Glomerular endothelial cell (primary cell): ENCODE measurements around the gene LMF1. TPM values are rescaled to one million over a fixed set of nuclear protein-coding genes. Genes with fewer than 3 reads are reported as not detected.

Experiments
- DNase-seq: peaks from one replicate; pipeline ENCODE4 v3.0.0-alpha.2; 2011; ENCODE audit warnings: low read depth, low spot score; ENCODE audit errors: extremely low read depth
- total RNA-seq: library from RNA; depleted of rRNA; stranded (reverse); fragments of >200 nt; gene quantifications from 2 replicates; pipeline ENCODE4 v1.2.3, GENCODE V29; 2015

The LMF1 gene
- total RNA-seq, 1 donor from 2014 or later, result 36.6 TPM

DNA sequence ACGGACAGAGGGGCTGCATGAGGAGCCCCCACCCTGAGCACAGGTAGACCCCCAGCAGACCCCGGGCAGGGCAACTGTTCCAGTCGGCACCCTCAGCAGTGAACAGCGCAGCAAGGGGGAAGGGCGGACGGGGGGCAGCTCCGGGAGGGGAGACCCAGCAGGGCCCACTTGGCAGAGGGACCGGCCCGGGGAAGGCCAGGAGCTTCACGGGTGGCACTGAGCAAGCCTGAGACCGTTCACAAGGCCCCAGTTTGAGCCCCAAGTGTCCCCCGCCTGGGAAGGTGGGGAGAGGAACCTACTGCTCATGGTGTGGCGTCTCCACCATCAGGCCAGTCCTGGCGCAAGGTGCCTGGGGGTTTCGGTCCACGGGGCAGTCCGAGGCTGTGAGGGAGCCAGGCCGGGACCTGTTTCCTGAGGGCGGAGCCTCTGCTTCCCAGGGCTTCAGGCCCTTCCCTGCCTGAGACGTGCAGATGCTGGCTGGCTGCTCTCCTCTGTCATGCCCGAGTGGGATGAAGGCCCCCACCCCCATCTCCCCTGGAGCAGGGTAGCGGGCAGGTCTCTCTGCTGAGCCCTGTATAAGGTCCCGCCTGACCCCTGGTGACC lies 115.9 kb downstream of the LMF1 start:
- no peak for DNase-seq

DNA sequence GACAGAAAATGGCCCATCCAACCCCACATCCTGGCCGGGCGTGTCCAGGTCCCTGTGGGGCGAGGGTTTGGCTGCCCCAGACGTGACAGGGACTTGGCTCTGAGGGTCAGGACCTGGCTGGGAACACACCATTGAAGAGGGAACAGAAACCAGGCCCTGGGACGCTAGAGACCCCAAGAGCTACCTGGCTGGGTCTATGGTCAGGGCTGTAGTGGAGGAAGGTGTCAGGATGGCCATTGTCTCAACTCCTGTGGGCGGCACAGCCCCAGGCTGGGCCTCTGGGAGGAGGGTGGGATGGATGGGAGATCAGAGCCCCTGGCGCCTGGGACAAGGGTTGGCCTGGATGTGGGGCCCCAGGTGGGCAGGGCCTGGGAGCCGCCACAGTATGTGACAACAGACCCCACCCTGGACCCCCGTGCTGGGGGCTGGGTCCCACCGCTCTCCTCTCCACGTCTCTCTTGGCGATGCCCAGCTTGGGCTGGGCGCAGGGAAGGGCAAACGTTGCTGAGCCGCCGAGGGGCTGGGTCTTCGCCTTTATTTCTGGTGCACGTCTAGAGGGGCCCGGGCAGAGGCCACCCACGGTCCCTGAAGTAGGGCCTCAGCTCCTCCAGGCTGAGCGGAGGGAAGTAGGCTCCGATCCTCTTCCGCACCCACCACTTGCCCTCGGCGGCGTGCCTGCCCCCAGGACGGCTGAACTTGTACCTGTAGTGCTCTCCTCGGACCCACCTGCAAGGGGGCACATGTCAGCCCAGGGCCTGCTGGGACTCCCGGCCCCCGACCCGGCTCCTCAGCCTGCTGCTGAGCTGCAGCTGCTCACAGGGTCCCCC lies 116.6 kb downstream of the LMF1 start:
- no peak for DNase-seq

DNA sequence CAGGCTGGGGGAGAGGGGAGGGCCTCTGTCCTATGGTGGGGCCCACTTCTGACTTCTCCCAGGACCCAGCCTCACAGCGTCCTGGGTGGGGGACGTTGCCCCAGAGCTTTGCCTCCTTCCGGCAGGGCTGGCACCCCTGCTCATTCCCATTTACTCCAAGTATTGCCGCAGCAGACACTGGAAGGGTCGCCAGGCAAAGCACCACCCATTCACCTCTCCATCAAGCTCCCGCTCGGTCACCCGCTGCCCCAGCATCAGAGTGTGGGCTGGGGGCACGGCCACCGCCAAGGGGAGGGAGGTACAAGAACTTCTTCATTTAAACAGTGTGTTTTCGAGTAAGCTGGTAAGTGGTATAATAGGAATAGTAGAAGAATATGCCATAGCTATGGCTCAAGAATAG lies 117.5 kb downstream of the LMF1 start:
- no peak for DNase-seq

DNA sequence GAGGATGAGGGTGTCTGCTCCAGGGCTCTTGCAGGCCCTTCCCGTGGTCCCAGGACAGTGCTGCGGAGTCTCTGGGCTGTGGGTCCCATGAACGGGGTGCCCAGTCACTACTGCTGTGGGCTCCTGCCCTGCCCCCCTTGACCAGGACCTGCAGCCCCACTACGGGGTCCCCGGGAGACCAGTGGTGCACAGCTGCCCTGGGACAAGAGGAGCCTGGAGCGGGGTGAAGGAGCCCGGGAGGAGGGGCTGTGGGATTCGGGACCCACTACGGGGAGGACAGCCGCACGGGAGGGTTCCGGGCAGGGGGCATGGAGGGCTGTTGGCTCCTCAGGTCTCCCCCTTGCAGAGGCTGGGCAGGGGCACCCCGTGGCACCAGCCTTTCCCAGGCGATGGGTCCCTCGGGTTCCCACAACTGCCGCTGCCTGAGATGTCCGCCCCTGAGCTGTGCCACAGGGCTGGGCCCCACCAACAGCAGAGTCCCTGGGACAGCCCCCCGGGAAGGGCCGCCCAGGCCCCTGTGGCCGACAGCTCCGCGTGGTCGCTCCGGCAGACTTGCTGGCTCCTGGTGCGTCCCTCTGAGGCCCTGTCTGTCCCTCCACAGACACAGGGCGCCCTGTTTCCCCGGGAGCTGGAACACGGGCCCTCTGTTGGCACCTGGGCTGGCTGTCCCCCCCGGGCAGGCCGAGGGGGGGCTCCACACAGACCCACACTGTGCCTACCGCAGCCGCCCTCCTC lies 118.2 kb downstream of the LMF1 start:
- DNase-seq, result no peak

DNA sequence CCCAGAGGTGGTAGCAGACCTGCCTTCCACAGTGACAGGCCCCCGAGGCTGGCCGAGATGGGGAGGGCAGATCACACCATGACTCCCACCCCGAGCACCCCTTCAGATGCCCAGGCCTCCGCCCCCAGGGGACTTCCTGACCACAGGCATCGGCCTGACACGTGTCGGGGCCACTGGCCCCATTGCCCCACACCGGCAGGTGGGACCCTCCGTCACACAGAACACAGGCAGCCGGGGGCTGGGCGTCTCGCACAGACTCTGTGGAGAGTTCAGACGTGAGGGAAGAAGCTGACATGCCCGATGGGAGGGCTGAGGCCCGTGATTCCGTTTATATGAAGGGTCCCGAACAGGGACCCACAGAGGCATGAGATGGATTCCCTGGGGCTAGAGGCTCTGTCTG lies 118.9 kb downstream of the LMF1 start:
- no peak for DNase-seq

DNA sequence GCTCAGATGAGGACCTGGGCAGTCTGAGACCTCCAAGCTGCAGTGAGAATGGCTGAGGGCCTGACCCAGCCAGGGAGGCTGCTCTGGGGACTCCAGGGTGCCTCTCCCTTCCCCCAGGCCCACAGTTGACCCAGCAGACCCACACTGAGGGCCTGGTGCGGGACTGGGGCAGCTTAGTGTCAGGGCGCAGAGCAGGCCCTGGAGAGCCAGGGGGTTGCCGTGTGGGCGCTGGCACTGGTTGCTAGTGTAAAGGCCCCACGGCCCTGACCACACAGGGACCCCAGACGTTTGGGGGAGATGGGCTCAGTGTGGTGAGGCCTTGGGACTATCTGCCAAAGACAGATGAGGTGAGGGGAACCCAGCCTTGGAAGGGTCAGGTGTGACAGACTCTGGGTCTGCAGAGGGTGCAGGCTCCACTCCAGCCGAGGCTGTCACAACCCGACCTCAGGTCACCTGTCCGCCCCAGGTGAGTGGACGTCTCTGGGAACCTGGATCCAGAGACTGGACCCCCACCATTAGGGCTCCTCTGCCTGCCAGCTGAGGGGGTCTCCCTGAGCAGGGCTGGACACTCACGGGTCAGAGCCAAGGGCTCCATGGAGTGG lies 119.5 kb downstream of the LMF1 start:
- no peak for DNase-seq

DNA sequence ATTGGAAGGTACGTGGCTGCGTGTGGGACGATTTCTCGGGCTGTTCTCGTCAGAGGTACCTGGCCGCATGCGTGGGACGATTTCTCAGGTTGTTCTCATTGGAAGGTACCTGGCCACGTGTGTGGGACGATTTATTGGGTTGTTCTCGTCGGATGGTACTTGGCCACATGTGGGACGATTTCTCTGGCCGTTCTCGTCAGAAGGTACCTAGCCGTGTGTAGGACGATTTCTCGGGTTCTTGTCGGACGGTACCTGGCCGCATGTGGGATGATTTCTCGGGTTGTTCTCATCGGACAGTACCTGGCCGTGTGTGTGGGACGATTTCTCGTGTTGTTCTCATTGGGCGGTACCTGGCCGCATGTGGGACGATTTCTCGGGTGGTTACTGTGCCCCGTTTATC lies 120.1 kb downstream of the LMF1 start:
- DNase-seq, result no peak

DNA sequence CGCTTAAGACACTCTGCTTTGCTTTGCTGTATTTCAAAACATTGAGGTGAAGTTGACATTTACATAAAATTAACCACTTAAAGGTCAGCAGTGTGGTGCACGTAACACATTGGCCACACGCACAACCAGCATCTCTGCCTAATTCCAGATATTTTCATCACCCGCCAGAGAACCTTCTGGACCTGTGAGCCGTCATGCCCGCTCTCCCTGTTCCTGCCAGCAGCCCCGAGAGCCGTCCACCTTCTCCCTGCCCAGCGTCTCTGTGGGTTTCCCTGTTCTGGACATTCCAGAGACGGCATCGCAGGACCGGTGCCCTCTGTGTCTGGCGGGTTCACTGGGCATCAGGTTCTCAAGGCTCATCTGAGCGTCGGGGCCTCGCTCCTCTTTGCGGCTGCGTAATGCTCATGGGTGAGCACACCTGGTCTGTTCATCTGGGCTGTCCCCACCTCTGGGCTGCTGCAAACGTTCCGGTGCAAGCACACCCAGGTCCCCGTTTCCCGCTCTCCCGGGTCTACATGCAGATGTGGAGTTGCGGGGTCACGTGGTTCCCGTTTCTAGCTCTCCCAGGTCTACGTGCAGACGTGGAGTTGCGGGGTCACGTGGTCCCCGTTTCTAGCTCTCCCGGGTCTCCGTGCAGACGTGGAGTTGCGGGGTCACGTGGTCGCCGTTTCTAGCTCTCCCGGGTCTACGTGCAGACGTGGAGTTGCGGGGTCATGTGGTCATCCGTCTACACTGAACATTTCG lies 122.1 kb downstream of the LMF1 start:
- no peak for DNase-seq

DNA sequence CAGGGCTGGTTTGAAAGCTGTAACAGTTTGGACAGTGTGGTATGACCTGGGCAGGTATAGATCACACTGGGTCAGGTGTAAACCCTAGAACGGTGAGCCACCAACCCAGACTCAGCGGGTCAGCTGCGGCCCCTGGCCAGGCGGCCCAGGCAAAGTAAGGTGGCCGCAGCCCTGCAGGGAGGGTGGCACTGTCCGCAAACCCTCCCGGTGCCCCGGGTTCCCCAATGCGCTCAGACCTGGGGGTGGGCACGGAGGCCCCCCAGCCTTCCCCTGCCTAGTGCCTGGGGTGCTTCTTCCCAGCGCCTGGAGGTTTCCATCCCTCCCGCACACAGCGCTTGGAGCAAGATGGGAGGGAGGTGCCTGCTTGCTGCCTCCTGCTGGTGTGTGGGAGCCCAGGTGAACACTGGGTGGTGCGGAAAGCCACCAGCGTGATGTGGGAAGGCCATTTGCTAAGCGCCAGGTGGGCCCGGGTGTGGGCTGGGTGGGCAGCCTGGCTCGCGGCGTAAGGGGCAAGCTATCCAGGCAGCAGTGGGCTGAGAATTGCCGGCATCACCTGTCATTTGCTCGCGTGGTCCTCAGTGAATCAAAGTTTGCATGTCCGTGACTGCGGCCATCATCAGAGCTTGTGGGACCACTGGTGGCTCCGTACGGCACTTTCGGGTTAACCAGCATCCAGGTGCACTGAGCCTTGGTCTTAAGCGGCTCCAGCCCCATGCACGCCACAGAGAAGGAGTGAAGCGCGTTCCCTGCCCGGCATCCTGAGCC lies 122.9 kb downstream of the LMF1 start:
- DNase-seq, result no peak

DNA sequence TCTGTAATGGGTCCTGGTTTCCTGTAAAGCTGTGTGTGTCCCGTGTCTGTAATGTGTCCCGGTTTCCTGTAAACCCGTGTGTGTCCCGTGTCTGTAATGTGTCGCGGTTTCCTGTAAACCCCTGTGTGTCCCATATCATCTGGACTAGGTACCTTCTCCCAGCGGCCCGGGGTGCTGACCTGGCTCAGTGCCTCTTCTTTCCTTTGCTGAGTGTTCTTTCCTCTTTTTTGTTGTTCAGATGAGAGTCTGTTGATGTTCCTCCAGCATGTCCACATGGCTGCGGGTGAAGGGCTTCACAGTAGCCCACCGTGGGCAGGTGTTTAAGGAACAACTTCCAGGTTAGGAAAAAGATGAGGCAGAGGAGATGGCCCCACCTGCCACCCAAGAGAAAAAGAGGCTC lies 123.6 kb downstream of the LMF1 start:
- no peak for DNase-seq

DNA sequence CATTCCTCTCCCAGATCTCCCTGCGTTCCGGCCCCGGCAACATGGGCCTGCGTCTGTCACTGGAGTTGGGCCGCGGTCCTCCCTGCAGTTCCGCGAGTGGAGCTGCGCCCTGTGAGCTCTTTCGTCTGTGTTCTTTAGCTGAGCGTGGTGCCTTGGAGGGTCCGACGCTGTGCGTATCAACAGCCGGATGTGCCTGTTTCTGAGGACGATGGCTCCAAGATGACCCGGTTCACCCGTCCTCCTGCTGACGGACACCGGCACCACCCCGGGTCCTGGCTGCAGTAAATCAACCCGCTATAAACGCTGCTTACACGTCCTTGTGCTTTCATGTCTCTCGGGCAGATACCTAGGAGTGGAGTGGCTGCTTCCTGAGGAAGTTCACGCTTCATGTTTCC lies 125.4 kb downstream of the LMF1 start:
- DNase-seq, result no peak

DNA sequence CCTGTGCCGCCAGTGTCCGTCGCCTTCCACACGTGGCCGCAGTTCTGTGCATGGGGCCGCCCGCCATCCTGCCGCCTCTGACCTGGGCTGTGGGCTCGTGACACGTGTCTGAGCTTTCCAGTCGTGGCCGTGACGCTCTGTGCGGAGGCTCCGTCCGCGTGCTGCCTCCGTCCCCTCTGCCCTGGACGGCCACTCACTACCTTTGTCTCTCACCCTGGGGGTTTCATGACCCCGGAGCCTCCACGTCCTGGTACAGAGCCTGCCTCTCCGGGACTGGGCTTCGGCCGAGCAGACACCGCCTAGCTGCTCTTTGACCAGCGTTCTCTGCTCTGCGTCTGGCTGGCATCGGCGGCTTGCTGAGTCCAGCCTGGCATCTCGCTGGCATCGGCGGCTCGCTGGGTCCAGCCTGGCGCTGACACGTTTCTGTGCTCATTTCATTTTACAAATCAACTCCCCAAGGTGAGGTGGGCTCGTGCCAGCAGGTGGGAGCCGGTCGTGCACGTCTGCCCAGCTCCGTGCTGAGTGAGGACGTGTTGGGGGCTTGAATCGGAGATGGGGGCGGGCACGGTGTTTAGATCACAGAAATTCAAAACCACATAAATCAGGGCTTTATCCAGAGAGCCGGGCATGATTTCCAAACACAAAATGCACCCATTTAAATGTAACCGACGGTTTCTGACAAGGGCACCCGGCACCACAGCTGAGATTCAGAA lies 126.0 kb downstream of the LMF1 start:
- DNase-seq, result no peak

DNA sequence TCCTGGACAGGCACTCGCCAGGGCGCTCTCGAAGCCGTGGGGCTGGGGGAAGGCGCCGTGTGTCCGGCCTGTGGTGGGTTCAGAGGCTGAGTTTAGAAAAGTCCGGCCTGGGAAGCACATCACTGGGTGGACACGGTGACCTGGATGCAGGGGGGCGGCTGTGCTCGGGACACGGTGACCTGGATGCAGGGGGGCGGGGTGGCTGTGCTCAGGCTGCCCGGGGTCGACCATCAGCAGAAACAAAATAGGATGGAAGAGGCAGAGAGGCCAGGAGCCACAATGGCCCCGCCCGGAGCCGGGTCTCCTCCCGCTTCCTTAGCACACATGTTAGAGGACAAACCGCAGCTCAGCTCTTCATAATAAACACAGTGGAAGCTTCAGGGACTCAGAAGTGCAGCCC lies 127.0 kb downstream of the LMF1 start:
- no peak for DNase-seq

DNA sequence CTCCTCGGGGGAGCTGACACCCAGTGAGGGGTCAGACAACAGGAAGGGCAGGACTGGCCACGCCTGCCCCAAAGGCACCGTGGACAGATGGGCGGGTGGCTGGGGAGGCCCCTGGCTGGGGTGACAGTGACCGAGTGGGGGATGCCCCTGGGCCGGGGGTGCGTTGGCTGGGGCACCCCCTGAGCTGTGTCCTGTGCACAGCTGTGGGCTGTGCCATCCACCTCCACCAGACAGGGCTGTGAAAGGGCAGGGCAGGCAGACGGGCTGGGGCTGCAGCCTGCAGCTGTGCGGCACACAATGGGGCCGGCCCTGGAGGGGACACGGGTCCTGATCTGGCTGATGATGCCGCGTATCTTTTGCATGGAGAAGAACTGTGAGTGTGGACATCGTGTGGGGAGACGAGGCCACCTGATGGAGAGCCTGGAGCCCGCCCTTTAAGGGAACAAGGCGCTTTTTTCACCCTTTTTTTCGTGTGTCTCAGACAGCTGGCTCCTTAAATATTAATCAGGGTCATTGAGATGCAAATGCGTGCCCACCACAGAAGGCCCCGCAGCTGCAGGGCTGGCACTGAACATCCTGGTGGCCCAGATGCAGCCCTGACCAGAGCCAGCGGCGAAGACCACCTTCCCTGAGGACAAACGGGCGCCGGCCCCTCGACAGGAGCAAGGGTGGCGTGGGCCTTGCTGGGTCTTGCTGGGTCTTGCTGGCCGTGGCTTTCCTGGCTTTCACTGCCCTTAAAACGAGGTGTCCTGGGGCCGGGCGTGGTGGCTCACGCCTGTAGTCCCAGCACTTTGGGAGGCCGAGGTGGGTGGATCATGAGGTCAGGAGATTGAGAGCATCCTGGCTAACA lies 127.8 kb downstream of the LMF1 start:
- DNase-seq, result no peak

DNA sequence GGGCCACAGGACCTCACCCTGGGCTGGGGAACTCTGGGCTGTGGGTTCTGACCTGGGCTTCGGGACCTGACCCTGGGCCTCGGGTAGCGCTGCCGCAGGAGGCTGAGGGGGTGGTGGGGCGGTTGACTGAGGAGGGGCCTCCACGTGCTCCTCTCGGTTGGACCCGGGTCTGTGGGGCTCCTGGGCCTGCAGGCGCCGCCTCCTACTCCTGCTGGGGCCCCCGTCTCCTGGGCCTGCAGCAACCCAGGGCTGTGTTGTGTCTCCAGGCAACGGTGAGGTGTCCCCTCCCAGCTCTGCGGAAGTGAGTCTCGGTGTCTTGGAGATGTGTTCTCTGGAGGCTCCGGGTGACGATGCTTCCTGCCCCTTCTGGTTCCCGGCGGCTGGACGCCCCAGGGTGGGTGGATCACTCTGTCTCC lies 128.7 kb downstream of the LMF1 start:
- no peak for DNase-seq

DNA sequence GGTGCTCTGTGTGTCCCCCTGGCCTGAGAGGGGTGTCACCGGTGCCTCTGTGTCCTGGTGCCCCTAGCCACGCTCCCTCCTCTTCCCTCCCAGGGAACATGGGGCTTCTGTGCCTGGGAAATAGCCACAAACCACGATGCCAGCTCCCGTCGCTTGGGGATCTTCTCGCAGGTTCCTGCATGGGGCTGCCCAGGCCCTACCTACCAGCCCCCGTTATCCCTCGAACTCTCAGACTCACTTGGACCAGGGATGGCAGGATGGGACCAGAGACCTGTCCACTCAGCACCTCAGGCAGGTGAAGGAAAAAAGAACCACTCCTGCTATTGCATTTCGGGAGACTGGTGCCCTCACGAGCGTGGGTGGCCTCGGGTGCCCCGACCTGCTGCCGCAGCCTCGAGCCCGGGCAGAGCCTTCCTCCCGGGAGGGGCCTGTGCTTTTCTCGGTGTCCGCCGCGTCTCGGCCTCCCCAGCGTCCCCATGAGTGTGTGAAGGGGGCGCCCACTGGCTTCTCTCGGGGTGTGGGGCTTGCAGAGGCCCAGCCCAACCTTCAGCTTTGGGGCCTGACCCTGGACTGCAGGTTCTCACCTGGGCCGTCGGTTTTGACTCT lies 129.2 kb downstream of the LMF1 start:
- DNase-seq, result no peak

DNA sequence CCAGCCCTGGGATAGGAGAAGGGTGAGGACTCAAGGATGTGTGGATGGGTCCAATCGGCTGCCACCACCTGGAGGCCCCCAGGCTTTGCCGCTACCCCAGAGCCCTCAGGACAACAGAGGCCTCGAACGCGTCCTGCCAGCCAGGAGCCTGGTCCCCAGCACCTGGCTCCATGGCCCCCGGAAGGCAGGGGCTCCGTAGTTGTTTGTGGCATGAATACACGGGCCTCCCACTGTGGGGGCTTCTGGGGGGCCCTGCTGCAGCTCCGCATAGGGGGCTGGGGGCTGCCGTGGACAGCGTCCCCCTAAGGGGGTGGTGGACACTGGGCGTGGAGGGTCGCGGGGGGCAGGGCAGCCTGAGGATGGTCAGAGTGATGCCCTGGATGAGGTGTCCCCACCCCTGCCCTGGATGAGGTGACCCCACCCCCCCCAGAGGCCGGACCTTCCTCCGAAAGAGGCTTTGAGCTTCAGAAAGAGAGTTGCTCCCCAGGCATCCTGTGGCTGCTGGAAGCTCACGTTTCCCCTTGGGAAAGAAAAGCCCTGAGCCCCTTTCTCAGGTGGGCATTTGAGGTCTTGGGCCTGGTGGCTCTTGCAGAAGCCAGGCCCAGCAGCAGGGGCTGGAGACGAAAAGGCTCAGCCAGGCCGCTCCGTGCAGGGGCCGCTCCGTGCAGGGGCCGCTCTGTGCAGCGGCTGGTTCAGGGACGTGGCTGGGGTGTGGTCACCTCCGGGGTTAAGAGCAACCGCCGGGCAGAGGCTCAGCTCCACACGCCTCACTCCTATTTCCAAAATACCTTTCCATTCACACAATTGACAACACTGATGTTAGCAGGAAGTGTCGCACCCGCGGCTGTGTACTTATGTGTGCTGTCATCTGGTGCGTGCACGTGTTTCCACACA lies 130.0 kb downstream of the LMF1 start:
- DNase-seq, result no peak
